ENCODE results near the gene SIGMAR1.
A peak's percentile ranks its signal among the peaks of the same experiment; 100 is the strongest.

Gene SIGMAR1

GRCh38 chr9:34630402-34631154 lies 7.0 kb downstream of the SIGMAR1 start:
- no peak for DNase-seq (ENCODE audit: low spot score)

- no peak for DNase-seq (ENCODE audit: low spot score)
Observed at GRCh38 chr9:34629491-34629808, 8.1 kb downstream of the SIGMAR1 start.

DNA sequence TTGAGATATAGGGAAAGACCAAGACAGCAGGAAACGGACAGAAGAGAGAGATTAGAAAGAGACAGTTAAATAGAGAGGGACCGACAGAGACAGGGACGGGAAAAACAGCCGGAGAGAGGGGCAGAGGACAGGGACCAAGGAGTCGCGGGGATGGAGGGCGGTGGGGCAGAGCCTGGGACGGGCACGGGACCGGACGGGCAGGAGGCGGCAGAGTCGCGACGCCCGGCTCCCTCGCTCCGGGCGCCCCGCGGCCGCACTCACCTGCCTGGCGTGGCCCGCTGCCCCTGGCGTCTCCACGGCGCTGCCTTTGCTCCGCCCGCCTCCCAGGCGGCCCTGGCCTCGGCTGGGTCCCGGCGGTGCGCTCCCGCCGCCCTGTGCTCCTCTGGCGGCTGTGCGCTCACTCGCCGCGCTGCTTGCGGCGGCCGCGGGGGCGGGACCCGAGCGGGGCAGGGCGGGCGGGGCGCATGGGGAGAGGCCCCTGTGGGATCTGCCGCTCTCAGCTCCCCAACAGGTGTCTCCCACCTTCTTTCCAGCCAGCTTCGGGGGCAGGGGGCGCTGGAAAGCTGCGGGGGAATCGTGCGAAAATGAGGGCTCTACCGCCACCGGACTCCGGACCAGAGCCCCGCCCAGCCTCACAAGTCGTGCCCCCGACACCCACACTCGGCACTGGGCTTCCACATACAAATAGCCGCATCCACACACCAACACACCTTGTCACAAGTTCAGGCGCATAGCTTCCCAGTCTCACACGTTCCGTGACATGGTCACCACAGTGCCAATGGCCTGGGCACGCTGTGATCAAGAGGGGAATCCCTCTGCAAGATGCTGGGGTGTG lies 8.7 kb downstream of the SIGMAR1 start, which contains the start of gene ARID3C:
Gene ARID3C (minus strand): TSS at position 411 of the 835 bp plus-strand sequence. CDS start 1,052 bp downstream, outside the sequence.
- no peak for DNase-seq (ENCODE audit: low spot score)

DNA sequence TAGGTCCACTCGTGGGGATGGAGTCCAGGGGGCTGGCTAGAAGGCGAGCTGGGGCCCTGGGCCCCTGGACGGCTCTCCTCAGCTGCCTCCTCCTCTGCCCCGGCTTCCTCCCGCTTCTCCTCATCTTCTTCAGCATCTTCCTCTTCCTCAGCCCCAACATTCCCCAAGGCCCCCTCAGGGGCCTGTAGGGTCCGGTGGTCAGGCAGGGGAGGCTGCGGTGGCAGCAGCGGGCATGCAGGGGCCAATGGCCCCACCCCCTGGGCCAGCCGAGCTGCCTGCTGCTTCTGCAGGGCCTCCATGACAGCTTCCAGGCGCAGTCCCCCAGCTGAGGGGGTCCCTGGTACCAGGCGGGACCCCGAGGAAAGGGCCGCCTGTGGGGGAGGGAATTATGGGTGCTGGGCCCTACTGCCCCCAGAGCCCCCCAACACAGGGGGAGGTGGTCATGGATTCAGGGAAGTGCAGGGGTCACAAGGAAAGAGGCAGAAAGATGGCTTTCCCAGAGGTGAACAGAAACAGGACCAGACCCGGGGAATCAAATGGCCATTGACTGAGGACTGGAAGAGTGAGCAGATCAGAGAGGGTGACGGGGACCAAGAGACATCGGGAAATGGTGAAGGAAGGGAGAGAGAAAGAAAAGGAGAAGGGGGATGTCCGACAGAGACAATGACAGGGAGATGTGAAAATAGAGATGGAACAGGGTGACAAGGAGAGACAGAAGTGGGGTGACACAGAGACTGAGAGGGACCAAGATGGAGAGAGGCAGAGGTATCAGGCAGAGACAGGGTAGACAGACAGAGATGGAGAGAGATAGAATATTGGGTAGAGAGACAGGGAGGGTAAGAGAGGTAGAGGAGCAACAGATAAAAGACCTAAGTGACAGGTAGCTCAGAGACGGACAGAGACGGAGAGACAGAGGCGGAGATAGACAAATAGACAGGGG lies 9.6 kb downstream of the SIGMAR1 start:
- no peak for DNase-seq (ENCODE audit: low spot score)

GRCh38 chr9:34625186-34625486 lies 12.5 kb downstream of the SIGMAR1 start:
- DNase-seq (ENCODE audit: low spot score), result no peak

GRCh38 chr9:34624475-34625185 lies 13.0 kb downstream of the SIGMAR1 start:
- DNase-seq (ENCODE audit: low spot score), result no peak

DNA sequence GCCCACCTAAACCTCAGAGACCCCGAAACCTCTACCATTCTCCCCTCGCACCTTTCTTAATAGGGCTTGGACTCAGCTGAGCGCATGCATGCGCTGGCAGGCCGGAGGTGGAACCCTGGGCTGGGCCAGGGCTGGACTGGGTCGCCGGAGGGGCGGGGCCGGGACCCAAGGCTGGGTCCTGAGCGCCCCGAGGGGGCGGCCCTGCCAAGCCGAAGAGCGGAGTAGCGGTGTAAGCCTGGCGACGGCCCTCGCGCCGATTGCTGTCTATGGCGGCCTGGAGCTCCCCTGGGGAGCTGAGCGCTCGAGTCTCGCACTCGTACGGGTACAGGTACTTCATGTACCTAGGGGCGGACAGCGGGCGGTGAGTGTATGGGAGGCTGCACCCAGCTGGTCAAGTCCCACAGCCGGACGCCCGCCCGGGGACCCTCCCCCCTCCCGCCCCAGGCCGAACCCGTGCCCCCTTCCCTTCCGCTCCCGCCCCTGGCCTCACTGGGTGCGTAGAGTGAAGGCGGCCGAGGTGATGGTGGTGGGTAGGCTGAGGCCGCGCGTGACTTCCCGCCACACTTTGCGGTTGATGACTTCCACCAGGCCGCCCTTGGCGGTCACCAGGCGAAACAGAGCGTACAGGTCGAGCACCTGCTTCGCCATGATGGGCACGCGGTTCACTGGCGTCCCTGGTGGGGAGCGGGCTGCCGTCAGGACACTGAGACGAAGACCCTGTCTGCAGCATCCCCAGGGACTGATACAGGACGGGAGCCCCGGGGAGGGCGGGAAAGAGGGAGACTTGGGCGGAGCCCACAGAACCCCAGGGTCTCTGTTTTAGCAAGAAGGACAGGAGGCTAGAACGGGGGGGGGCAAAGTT lies 14.0 kb downstream of the SIGMAR1 start:
- no peak for DNase-seq (ENCODE audit: low spot score)

DNA sequence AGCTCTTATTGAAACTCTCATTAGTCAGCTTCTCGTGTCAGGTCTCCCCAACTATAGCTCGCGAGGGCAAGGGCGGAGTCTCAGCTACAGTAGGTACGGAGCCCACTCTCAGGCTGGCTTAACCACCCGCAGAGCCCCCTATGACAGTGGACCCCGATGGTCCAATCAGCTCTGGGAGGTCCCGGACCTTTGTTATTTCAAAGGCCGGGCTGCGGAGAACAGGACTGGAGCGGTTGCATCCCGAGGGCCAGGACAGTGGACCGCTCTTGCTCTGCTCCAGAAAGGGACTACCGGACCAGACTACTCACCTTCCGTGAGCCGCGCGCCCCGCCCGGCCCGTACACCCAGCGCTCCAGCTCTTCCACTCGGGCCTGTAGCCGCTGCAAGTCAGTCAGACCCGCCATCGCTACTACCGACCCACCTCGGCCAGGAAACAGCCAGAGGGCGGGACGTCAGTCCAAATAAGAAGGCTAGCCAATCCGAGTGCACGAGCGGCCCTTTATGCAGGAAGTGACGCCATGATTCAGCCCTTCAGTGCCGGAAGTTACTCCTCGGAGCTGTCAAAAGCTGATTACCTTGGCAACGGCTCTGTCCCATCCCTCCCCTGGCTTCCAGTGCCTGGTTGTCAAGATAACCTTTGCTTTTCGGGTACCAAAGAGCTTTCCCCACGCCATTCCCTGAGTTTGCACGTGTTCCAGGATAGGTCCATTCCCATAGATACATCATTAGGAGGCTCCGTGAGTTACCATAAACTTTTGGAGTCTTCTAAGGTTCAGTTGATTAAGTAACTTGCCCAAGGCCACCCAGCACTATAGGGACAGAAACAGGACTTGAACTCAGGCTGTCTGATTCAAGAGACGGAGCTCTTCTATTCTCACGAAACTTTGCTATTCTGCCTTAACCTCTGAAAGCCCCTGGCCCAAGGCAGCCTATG lies 17.3 kb downstream of the SIGMAR1 start, which contains the start of gene DCTN3:
Gene DCTN3 (minus strand): TSS at position 435 of the 934 bp plus-strand sequence. CDS start 31 bp downstream, at position 404.
- DNase-seq (ENCODE audit: low spot score), result peak; percentile 95

DNA sequence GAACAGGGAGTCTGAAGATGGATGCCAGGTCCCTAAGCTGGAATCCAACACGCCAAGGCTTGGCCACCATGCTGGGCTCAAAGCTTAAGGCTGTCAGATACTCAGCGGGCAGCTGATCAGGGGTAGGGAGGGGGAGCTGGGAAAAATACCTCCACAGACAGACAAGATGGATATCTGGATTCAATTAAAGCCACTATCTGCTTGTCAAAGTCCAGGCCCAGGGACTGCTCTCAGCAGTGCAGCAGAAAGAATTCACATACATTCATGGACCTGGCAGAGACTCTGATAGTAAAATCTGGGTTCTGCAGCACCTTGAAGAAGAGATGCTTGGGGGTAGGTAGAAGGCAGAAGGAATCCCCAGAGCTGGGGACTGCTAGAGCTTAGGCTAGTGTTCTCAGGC lies 22.5 kb downstream of the SIGMAR1 start:
- no peak for DNase-seq (ENCODE audit: low spot score)

DNA sequence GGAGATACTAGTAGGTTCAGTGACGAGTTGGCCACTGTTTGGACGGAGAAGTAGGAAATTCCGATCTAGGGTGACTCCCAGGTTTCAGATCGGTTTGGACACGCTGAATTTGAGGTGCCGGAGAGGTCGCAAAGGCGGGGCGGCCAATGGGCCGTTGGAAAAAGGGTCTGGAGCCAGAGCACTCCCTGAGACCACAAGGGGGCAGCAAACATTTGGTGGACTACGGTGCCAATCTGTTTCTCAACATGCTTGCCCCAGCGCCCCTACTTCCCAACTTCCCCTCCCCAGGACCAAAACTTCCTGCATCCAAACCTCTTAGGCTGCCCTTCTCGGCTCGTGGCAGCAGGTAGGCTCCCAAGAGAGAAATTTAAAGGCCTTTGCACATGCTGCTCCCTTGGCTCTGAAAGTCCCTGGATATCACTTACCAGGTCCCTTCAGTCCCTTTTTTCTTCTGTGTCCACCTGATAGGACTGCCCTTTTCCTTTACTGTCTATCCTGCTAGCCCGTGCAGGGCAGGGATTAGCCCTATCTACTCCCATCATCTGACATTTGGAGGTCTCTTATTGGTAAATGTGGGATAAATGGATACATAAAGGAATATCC lies 24.7 kb downstream of the SIGMAR1 start:
- peak; percentile 81 for DNase-seq (ENCODE audit: low spot score)

- peak; percentile 88 for DNase-seq (ENCODE audit: low spot score)
Observed at GRCh38 chr9:34611811-34612787, 25.5 kb downstream of the SIGMAR1 start, which contains the start of gene RPP25L. TSS of gene RPP25L (minus strand) at chr9:34612097. CDS start at chr9:34611296, 801 bp downstream.

- DNase-seq (ENCODE audit: low spot score), result no peak
Observed at GRCh38 chr9:34611251-34611810, 26.3 kb downstream of the SIGMAR1 start.

DNA sequence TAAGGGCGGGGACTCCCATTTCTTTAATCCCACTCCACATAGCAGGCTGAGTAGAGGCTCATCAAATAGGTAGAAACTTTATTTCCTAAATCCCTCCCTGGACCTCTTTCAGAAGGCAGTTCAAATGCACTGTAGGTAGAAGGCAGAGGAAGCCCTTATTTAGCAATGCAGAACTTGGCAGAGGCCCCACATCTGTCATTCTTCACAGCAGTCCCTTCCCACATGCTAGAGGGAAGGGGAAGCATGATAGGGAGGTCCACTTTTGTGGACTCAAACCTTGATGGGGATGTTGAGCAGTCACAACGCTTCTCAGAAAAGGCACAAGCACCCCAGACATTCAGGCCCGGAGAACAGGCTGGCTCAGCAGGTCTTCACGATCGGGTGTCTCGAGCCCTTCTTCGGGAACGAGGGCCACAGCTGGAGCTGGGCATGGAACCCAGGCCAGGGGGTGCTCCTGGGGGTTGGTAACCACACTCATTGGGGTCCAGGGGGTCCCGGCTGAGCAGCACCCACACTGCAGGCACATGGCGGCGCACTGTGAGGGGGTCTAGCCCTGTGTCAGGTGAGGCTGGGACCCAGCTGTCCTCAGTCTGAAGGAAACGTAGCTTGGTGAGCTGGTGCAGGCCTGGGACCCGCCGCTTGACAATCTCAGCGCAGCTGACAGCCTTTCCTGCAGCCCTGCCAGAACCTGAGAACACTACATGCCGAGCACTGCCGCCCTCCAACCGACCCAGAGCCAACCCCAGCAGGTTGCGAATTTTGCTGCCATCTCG lies 27.0 kb downstream of the SIGMAR1 start:
- DNase-seq (ENCODE audit: low spot score), result no peak

DNA sequence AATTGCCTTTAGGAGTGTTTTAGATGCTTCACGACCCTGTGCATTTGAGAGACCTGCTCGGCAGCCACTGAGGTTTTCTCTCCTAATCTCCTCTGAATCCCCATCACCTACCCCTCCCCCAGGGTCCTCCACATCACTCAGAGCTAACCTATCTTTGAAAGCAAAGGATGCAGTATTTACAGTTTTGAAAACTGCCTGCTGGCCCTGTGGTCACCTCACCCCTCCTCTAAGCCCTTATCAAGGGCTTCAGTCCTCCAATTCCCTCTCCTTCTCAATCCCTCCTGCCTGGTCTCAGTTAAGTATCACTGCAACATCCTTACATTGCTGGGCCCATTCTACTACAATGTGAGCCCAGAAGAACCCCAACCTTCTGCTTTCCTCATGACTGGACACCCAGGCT lies 30.3 kb downstream of the SIGMAR1 start:
- no peak for DNase-seq (ENCODE audit: low spot score)

DNA sequence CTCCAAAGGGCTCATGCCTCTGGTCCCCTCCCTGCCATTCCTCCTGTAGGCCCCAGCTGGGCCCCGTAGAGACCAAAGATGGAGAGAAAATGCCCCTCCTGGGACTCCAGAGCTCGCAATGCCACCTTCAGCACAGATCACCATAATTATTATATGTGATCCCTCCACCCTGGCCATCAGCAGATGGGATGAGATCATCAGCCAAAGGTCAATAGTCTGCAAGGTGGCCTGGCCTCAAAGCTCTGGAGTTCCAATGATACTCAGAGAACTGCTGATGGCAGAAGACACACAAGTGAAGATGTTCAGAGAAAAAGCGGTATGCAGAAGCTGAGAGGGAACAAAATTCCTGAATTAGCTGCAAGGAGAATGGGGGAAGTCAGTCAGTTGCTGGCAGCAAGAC lies 30.7 kb downstream of the SIGMAR1 start:
- no peak for DNase-seq (ENCODE audit: low spot score)

- DNase-seq (ENCODE audit: low spot score), result no peak
Observed at GRCh38 chr9:34606190-34606589, 31.4 kb downstream of the SIGMAR1 start.

All from globus pallidus (tissue), 1 donor.